Left renal pelvis (tissue), 4 donors: Measurements from ENCODE around the gene SNX7. TPM values are rescaled to one million over a fixed set of nuclear protein-coding genes. Genes with fewer than 3 reads are reported as not detected.

ENCODE experiments used
- DNase-seq, 4 donors: peaks; one replicate each; pipeline ENCODE4 v3.0.0-alpha.2; 2013; ENCODE audit warnings: low read depth in 4 of 4, low spot score in 3 of 4
- polyA plus RNA-seq, 4 donors: library from polyadenylated mRNA; unstranded; fragments of 120-200 nt; gene quantifications; one replicate each; pipeline ENCODE4 v1.2.1, GENCODE V29; 2013; ENCODE audit not compliant: insufficient read length in 4 of 4

SNX7 gene, protein sequence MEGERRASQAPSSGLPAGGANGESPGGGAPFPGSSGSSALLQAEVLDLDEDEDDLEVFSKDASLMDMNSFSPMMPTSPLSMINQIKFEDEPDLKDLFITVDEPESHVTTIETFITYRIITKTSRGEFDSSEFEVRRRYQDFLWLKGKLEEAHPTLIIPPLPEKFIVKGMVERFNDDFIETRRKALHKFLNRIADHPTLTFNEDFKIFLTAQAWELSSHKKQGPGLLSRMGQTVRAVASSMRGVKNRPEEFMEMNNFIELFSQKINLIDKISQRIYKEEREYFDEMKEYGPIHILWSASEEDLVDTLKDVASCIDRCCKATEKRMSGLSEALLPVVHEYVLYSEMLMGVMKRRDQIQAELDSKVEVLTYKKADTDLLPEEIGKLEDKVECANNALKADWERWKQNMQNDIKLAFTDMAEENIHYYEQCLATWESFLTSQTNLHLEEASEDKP
- polyA plus RNA-seq = 10 to 100 TPM; 30.1 to 68.3 (median 46.3) TPM

DNA sequence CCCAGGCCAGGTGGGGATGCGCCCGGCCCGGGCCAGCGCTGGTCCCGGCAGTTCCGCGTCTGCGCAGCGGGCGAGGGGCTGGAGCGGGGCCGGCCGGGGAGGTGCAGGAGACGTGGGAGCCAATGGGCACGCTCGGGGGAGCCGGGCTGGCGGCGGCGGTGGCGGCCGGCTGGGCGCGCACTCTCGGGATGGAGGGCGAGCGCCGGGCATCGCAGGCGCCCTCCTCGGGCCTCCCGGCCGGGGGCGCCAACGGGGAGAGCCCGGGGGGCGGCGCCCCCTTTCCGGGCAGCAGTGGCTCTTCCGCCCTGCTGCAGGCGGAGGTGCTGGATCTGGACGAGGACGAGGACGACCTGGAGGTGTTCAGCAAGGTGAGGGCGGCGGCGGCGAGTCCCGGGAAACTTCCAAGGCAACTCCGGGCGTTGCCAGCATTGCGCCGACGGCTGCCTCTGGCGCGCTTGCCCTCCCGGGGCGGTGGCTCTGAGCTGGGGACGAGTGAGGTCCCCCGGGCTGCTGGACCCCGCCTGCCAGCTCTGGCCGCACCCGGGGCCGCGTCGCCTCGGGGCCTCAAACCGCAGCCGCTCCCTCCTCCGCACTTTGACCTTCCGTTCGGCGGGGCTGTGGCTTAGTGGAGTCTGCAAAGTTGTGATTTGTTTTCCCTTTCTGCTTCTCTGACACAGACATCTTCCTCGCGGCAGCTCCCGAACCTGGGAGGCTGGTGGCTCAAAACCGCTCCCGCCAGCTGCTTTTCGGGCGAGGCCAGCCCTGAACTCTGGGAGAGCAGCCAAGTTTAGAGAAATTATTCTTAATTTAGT is at the start of gene SNX7:
SNX7 (plus strand) TSS at position 178 of the 812 bp plus-strand sequence; CDS start at position 189, 11 bp downstream.
- DNase-seq = peak; percentile 48 to 63 (median 58)

DNA sequence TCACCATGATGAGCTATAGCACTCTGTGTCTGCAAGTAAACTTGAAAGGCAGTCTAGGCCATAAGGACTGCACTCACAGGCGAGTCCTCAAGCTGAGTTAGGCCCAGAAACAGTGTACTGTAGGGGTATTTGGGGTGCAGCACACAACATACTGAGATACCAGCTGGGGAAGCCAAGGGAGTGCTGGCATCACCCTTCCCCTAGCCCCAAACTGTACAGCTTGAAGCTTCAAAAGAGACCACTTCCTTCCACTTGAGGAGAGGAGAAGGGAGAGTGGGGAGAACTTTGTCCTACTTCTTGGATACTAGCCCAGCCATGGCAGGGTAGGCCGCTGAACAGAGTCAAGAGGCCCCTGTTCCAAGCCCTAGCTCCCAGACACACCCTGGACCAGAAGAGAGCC is 24.2 kb upstream of the SNX7 start:
- DNase-seq = no peak

DNA sequence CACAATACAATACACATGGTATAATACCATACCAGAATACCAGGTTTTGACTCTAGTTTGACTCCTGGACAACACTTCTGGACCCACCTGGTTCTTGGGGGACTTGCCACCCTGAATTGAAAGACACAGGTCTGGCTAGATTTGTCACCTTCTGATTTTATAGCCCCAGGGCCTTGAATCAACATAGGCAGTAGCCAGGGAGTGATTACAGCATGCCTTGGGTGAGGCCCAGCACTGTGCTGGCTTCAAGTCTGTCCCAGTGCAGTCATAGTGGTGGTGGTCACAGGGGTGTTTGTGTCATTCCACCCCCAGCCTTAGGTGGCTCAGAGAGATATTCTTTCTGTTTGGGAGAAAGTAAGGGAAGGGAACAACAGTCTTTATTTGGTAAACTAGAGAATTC is 23.3 kb upstream of the SNX7 start:
- no peak for DNase-seq

DNA sequence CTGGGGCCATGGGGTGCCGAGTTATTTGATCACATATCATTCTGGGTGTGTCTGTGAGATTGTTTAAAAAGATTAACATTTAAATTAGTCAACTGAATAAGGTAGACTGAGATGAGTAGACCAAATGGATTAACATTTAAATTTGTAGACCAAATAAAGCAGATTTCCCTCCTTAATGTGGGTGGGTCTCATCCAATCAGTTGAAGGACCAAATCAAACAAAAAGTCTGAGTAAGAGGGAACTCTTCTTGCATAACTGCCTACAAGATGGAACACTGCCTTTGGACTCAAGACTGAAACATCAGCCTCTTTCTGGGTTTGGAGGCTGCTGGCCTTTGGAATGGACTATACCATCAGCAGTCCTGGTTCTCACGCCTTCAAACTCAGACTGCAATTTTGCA is 17.0 kb upstream of the SNX7 start:
- no peak for DNase-seq

DNA sequence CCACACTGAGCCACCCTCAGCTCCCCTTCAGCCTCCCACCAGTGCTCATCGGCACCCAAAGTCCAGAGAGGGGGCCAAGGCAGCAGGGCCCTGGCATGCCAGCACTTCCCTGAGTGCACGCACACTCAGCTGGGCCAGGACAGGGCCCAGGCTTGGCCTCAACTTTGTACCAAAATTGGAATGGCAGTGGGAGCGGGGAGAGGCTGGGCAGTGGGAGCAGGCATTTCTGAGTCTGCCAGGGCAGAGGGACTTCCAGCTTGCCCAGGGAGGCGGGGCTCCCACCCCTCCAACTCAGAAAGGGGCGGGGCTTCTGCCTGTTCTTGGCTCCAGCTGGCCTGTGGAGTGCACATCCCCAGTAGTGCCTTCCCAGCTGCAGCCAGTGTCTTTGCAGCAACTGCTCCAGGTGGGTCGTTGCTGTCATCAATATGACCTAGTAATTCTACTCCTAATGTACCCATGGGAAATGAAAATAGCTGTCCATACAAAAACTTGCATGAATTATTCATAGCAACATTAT is 10.3 kb upstream of the SNX7 start:
- no peak for DNase-seq

DNA sequence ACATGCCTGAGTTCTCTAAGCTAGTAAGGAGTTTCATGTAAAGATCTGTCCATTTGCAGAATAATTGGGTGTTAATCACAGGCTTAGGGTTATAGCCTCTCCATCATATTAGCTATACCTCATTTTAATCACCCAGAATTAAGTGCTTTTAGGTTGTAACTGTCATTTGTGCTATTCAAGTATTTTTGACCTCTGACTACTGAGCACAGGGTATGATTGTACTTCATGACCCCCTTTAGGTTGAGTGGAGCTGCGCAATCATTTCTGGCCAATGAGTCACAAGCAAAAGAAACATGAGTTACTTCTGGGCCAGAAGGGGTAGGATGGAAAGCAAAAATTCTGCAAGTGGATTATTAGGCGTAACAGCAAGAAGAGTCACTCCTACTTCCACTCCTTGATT is 8.4 kb upstream of the SNX7 start:
- DNase-seq = no peak

DNA sequence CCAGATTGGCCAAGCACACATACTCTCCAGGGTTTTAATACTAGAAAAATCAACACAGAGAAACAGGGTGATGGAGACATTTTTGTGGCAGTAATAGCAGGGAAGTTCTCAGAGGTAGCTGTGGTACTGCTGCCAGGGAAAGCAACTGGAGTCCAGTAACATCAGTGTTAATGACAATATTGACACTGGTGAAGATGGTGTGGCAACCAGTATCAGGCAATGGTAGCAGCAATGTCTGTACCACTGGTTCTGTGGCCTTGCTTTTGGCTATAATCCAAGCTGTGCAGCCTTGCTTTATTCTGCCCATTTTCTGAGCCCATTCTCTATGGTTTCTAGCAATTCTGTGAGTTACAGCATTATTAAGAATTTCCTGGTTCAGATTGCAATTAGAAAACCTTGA is 1.6 kb upstream of the SNX7 start:
- no peak for DNase-seq

DNA sequence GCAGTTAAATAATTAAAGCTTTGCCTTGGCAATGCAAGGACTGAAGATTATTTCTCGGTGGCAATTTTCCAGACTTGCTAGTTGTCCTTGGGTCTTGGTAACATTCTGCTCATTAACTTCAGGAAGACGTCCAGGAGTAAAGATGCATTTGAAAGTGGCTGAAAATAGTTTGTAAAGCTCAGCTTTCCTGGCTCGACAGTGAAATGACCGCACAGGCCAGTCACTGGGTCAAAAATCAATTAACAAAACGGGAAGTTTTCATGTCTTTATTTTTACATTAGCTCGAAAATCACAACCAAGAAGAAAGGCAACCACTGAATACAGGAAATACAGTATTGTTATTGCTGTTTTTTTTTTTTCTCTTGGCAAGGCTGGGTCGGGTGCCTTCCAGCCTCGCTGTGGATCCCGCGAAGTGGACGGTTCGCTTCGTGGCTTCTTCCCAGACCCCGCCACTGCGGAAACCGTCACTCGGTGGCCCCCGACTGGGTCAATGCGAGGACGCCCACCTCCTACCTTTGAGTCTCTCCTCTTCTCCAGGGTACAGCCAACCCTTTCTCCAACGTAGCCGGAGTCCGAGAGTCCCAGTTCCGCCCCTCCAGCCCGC is 479 bp upstream of the SNX7 start:
- peak; percentile 8 to 19 (median 8) for DNase-seq

DNA sequence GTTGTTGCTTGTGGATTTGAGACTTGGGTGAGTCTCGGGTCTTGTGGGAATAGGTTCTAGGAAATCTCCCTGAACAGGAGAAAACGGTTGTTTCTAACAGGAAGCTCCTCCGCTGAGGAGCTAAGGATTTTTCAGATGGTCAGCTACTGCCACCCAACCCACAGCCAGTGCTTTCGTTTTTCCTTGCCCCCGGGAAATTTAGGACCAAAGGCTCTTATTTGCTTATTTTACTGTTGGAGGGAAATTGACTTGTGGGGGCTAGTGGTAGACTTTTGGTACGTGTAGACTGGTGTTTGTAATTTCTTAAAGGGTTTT is 792 bp downstream of the SNX7 start:
- DNase-seq = peak in 1 of 4 donors; percentile 15

DNA sequence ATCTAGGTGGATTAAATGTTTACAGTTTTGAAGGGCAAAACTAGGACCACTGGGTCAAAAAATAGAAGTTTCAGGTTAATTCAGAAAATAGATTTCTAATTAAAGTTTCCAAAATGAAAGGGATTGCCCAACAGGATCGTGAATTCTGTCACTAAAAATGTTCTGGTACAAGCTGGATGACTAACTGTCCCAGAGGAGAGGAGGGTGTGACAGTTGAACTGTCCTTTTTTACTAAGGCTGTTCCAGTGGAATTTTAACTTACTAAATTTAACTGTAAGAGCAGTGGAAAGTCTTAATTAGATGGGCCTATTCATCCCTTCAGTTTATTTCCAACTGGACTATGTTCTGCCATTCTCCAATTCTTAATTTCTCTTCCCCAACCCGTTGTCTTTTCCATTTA is 7.2 kb downstream of the SNX7 start:
- DNase-seq = no peak

DNA sequence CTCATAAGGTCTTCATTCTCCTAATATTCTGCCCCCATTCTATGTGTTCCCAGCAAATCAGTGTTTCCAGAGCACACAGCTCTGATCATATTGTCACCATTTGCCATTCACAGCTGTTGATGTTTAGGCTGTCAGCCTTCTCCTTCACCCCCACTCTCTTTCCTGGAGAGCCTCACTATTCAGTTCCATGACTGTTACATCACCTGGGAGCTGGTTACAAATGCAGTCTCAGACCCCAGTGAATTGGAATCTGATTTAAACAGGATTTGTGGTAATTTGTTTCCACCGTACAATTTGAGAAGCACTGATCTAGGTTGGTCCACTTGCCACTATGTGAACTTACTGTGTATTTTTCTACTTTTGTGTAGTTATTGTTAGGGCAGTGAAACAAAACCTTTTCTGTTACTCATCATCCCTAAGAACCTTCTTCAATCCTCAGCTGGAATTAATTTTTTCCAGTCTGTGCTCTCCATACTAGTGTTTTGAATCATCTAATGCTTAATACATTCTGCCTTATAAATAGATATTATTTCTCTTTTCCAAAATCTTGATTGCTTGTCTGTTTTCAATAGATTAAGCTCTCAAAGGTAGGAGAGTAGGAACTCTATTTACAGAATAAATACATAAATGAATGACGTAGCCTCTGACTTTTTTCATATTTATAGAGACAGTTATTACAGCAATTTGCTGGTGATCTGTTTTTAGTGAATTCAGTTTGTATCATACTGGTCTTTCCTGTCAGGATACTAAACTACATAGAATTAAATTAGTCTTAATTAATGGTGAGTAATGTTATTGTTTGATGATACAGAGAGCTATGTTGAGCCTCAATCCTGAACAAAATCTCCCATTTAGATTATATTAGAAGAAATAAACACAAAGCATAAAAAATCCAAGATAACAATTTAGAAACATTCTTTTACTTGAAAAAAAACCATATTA is 8.1 kb downstream of the SNX7 start:
- no peak for DNase-seq

DNA sequence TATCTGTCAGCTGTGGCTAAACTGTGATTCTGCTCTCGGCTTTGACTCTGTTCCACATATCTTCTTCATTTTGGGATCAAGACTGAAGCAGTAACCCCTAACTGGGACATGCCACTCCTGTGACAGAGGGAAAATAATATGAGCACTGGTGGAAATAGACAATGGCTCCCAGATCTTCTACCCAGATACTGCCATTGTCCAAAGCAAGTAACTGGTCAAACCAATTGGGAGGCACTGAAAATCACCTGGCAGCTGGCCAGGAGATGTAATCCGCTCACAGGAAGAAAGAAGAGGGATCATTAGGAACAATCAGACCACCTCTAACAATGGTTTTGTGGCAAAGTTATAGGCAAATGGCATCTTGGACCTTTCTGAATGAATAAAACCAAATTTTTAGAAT is 10.7 kb downstream of the SNX7 start:
- DNase-seq = no peak

DNA sequence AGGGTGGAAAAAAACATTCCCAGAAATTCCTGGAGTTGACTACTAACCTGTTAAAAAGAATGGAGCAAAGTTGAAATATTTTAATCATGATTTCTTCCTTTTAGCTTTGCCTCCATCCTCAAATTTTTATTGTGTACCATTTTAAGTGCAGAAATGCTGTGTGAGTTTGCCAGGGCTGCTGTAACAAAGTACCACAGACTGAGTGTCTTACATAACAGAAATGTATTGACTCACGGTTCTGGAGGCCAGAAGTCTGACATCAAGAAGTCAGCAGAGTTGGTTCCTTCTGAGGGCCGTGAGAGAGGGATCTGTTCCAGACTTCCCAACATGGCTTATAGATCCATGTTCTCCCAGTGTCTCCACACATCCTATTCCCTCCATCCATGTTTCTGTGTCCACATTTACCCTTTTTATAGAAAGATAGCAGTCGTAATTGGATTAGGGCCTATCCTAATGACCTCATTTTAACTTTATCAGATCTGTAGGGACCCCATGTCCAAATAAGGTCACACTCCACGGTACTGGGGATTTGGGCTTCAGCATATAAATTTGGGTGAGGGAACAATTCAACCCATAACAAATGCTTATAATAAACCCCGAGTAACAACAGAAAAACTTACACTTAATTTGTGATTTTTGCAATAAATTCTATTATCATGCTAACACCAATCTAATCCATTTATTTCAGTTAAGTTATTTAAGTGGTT is 12.7 kb downstream of the SNX7 start:
- no peak for DNase-seq

DNA sequence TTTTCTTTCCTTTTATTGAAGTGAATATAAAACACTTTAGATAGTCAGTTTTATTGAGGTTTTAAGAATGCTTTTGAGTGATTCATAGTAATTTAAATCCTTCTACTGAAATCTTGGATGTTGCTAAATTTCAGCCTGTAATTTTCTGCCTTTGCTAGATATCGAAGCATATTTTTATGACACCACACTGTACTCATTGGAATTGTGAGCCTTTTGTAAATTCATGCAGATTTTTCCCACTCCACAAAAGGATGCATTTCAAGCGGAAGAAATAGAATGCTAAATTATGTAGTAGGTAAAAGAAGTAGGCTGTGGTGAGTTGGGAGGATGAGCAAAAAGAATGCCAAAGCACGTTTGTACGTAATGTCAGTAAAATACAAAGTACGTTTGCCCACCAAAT is 13.8 kb downstream of the SNX7 start:
- DNase-seq = no peak

DNA sequence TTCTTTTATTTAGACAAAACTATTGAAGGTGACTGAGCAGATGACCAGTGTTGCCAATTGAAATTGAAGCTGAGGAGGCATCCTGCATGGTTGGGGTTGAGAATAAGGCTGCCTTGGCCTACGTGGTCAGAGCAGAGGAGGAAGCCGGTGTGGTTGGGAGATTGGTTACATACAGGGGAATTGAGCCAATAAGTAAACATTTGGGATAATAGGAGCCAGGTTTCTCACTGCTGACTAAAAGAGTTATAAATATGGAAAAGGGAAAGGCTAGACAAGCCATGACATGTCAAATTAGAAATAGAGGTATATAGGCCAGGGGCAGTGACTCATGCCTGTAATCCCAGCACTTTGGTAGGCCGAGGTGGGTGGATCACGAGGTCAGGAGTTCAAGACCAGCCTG is 15.8 kb downstream of the SNX7 start:
- DNase-seq = no peak

DNA sequence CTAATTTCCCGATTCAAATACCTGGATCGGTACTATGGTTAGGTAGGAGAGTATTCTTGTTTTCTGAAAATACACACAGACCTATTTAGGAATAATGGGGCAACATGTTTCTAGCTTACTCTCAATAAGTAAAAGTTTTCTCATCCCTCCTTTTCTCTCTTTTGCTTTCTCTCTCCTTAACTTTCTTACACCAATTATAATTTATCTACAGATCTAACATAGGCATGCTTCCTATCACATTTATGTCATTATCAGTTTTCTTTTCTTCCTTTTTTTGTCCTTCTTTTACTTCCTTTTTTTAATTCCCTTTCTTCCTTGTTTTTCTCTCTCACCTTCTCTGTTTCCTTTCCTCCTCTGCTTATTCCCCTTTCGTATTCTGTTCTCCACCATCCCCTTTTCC is 20.3 kb downstream of the SNX7 start:
- no peak for DNase-seq

DNA sequence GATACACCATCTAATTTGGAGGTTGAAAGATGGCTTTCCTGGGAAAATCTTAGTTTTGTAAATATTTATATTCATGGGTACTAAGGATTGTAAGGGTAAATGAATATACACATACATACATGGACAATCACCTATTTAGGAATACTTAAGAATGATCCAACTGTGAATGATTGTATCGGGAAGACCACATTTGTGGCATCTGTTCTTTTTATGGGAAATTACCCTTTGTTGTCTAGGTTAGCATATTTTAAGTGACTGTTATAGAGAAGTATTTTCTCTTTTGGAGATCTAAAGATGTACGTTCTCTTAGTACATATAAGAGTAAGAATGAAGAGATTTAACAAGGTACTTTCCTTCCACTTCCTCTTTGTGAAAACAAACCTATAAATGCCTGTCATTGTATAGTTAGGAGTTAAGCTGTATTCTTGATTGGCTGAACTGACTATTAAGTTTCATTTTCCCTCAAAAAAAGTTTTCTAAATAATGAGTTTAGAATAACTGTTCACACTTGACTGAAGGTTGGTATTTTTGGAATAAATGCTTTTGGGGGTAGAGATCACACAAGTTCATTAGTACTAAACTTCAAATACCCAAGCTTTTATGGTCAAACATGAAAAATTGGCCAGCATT is 26.7 kb downstream of the SNX7 start:
- no peak for DNase-seq

DNA sequence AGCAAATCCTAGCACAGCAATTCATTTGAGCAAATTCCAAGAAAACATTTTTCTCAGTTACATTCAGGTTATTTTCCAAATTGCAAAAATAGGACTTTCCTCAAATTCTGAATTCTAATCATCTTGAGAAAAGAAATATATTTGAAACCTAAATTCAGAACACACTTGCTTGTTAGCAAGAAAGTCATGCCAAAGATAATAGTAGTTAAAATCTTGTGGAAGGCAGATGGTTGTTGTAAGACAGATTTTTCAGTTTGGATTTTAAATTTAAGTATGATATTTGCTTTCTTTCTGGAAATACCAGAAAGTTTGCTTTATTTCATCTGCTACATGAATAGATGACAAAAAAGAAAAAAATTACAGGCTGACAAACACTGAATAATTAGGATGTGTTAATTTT is 29.1 kb downstream of the SNX7 start:
- DNase-seq = no peak

DNA sequence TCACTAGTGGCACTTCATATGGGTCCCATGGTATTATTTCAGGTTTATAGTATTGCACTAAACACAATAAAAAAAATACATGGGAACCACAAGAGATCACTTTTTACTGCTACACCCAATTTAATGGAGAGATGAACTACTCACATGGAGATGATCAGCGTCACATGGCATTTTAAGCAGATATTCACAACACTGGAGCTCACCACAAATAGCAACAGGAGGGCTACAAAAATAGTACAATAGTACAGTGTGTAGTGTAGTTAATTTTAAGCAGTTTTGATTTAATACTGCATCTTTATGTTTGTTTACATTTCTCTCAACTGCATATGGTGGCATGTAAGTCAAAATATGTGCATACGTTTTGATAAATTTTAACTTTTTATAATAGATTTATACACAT is 31.0 kb downstream of the SNX7 start:
- no peak for DNase-seq
